Mesendoderm (in vitro differentiated cells): ENCODE measurements around the gene NCOA1.
"Not testable (repeated sequence)": the region's sequence is repeated elsewhere in the genome, so short reads cannot be mapped to it uniquely, and the experiment has no call there.

Experiments used
- DNase-seq: peaks from one replicate; pipeline ENCODE4 v3.0.0; 2013
- H2AK5ac ChIP-seq: 2 replicates; pipeline ENCODE4 v1.6.1; 2013; ENCODE audit warnings: low read length, inconsistent platforms
- H2BK120ac ChIP-seq: 2 replicates; pipeline ENCODE4 v1.6.1; 2013; ENCODE audit warnings: low read depth, mild to moderate bottlenecking, low read length, moderate library complexity, mixed read lengths
- H2BK15ac ChIP-seq: replicated peaks from 2 replicates; pipeline ENCODE4 v1.6.1; 2013; ENCODE audit warnings: low read depth, mild to moderate bottlenecking, moderate library complexity
- H2BK5ac ChIP-seq: 2 replicates; pipeline ENCODE4 v1.6.1; 2013; ENCODE audit warnings: low read length, inconsistent platforms
- H3K18ac ChIP-seq: 2 replicates; pipeline ENCODE4 v1.6.1; 2013; ENCODE audit warnings: mild to moderate bottlenecking, low read length, mixed read lengths
- H3K23ac ChIP-seq: one replicate; pipeline ENCODE4 v1.6.1; 2013; ENCODE audit warnings: low read length
- H3K27ac ChIP-seq: 2 replicates; pipeline ENCODE4 v1.5.1; 2013; ENCODE audit warnings: low read depth, mild to moderate bottlenecking, inconsistent platforms, low read length, moderate library complexity
- H3K27me3 ChIP-seq: 2 replicates; pipeline ENCODE4 v1.6.1; 2013; ENCODE audit warnings: low read length, control low read depth, mild to moderate bottlenecking, inconsistent platforms; ENCODE audit not compliant: insufficient read depth, poor library complexity
- H3K36me3 ChIP-seq: 2 replicates; pipeline ENCODE4 v1.6.1; 2013; ENCODE audit warnings: low read length, inconsistent platforms; ENCODE audit not compliant: control insufficient read depth, insufficient read depth
- H3K4ac ChIP-seq: one replicate; pipeline ENCODE4 v1.6.1; 2013; ENCODE audit warnings: low read depth, mild to moderate bottlenecking, low read length, moderate library complexity
- H3K4me1 ChIP-seq: 2 replicates; pipeline ENCODE4 v1.6.1; 2013; ENCODE audit warnings: low read depth, low read length, inconsistent platforms; ENCODE audit not compliant: control insufficient read depth
- H3K4me2 ChIP-seq: 2 replicates; pipeline ENCODE4 v1.6.1; 2013; ENCODE audit warnings: low read length
- H3K4me3 ChIP-seq: 2 replicates; pipeline ENCODE4 v1.5.1; 2013; ENCODE audit warnings: mild to moderate bottlenecking, low read length
- H3K56ac ChIP-seq: one replicate; pipeline ENCODE4 v1.6.1; 2013; ENCODE audit warnings: low read length
- H3K79me1 ChIP-seq: 2 replicates; pipeline ENCODE4 v1.6.1; 2013; ENCODE audit warnings: low read length, inconsistent platforms
- H3K79me2 ChIP-seq: 2 replicates; pipeline ENCODE4 v1.6.1; 2013; ENCODE audit warnings: mild to moderate bottlenecking, low read length; ENCODE audit not compliant: control insufficient read depth, insufficient read depth
- H3K9ac ChIP-seq: 2 replicates; pipeline ENCODE4 v1.6.1; 2013; ENCODE audit warnings: low read length, inconsistent platforms
- H4K5ac ChIP-seq: one replicate; pipeline ENCODE4 v1.6.1; 2013; ENCODE audit warnings: low read length
- H4K8ac ChIP-seq: one replicate; pipeline ENCODE4 v1.6.1; 2013; ENCODE audit warnings: low read depth, mild to moderate bottlenecking, control low read depth, low read length, moderate library complexity
- WGBS: extraction: QIAGEN DNeasy Blood & Tissue Kit; methylation state at CpG from one replicate; pipeline ENCODE4 v1.1.7; 2013; ENCODE audit warnings: low lambda C conversion rate, missing lambda C conversion rate; ENCODE audit not compliant: insufficient coverage; ENCODE audit errors: extremely low coverage; 5-methylcytosine and 5-hydroxymethylcytosine counted together

Gene NCOA1

GRCh38 chr2:24521975-24522639, 31.1 kb downstream of the NCOA1 start:
- Histone ChIP-seq H3K4me2 (no peak overlapping the region), H3K36me3 (no peaks in the 10 kb centered on the region), H3K4me1 (no peaks in the 10 kb centered on the region), H3K4me3 (no peak overlapping the region), H3K79me2 (no peaks in the 10 kb centered on the region), H2BK15ac (no peak overlapping the region), H4K8ac (no peak overlapping the region), H2AK5ac (no peak overlapping the region), H3K9ac (no peak overlapping the region), H3K79me1 (peaks cover 2% of the 10 kb centered on the region), H3K27ac (no peak overlapping the region), H3K56ac (no peak overlapping the region), H3K18ac (no peak overlapping the region), H4K5ac (no peak overlapping the region), H2BK120ac (no peak overlapping the region), H2BK5ac (no peak overlapping the region), H3K23ac (no peak overlapping the region), H3K27me3 (no peaks in the 10 kb centered on the region), H3K4ac (no peak overlapping the region)
- DNase-seq: no peak
- WGBS: 100% methylated on average over 1 of the region's 3 CpGs

GRCh38 chr2:24527536-24527935, 36.5 kb downstream of the NCOA1 start:
- Histone ChIP-seq H3K4me3 (no peak overlapping the region), H2BK120ac (no peak overlapping the region), H4K8ac (no peak overlapping the region), H3K9ac (no peak overlapping the region), H3K27ac (no peak overlapping the region), H3K4me1 (no peaks in the 10 kb centered on the region), H3K36me3 (no peaks in the 10 kb centered on the region), H2BK15ac (no peak overlapping the region), H2AK5ac (no peak overlapping the region), H3K56ac (no peak overlapping the region), H4K5ac (no peak overlapping the region), H3K4ac (no peak overlapping the region), H2BK5ac (no peak overlapping the region), H3K79me2 (no peaks in the 10 kb centered on the region), H3K23ac (no peak overlapping the region), H3K27me3 (no peaks in the 10 kb centered on the region), H3K18ac (no peak overlapping the region), H3K4me2 (no peak overlapping the region), H3K79me1 (peaks cover 2% of the 10 kb centered on the region)
- WGBS: no CpG with 5 or more reads among the region's 2 CpGs
- no peak for DNase-seq

- H3K4me2 ChIP-seq: no peak overlapping the region
- H3K79me1 ChIP-seq: peaks cover 2% of the 10 kb centered on the region
- H3K23ac ChIP-seq: no peak overlapping the region
- H2BK120ac ChIP-seq: no peak overlapping the region
- no peak overlapping the region for H3K4ac ChIP-seq
- H2AK5ac ChIP-seq: no peak overlapping the region
- no peak overlapping the region for H3K4me3 ChIP-seq
- H3K4me1 ChIP-seq: no peaks in the 10 kb centered on the region
- H3K79me2 ChIP-seq: no peaks in the 10 kb centered on the region
- H3K9ac ChIP-seq: no peak overlapping the region
- no peak overlapping the region for H3K18ac ChIP-seq
- H3K36me3 ChIP-seq: no peaks in the 10 kb centered on the region
- no peak overlapping the region for H4K8ac ChIP-seq
- no peak overlapping the region for H4K5ac ChIP-seq
- H3K27ac ChIP-seq: no peak overlapping the region
- H3K56ac ChIP-seq: no peak overlapping the region
- H3K27me3 ChIP-seq: no peaks in the 10 kb centered on the region
- DNase-seq: no peak
- H2BK15ac ChIP-seq: no peak overlapping the region
- H2BK5ac ChIP-seq: no peak overlapping the region
Observed at GRCh38 chr2:24530796-24531195, 39.7 kb downstream of the NCOA1 start.

GRCh38 chr2:24531610-24532009, 40.6 kb downstream of the NCOA1 start:
- H2AK5ac ChIP-seq, H3K27ac ChIP-seq, H2BK5ac ChIP-seq, H2BK15ac ChIP-seq, H3K4me2 ChIP-seq, H3K79me1 ChIP-seq, H3K56ac ChIP-seq, H3K9ac ChIP-seq, H3K4me1 ChIP-seq, H4K5ac ChIP-seq, H3K36me3 ChIP-seq, H3K79me2 ChIP-seq, H3K27me3 ChIP-seq, H2BK120ac ChIP-seq, DNase-seq, H3K23ac ChIP-seq, H3K4ac ChIP-seq, H3K18ac ChIP-seq, H3K4me3 ChIP-seq, H4K8ac ChIP-seq: not testable (repeated sequence)
- no CpG with 5 or more reads among the region's 6 CpGs for WGBS

DNA sequence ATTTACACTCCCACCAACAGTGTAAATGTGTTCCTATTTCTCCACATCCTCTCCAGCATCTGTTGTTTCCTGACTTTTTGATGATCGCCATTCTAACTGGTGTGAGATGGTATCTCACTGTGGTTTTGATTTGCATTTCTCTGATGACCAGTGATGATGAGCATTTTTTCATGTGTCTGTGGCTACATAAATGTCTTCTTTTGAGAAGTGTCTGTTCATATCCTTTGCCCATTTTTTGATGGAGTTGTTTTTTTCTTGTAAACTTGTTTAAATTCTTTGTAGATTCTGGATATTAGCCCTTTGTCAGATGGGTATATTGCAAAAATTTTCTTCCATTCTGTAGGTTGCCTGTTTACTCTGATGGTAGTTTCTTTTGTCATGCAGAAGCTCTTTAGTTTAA, 41.0 kb downstream of the NCOA1 start:
- H2BK5ac ChIP-seq, H2BK15ac ChIP-seq, H3K4ac ChIP-seq, H3K27ac ChIP-seq, H4K8ac ChIP-seq, H3K36me3 ChIP-seq, DNase-seq, H2AK5ac ChIP-seq, H3K79me1 ChIP-seq, H3K56ac ChIP-seq, H3K4me3 ChIP-seq, H3K27me3 ChIP-seq, H3K23ac ChIP-seq, H3K9ac ChIP-seq, H4K5ac ChIP-seq, H3K18ac ChIP-seq, H3K79me2 ChIP-seq, H3K4me2 ChIP-seq, H2BK120ac ChIP-seq, H3K4me1 ChIP-seq: not testable (repeated sequence)
- WGBS: no CpG with 5 or more reads among the region's 1 CpG

- H3K36me3 ChIP-seq, H2BK15ac ChIP-seq, H4K5ac ChIP-seq, H3K4me3 ChIP-seq, DNase-seq, H3K79me1 ChIP-seq, H2AK5ac ChIP-seq, H3K27me3 ChIP-seq, H3K27ac ChIP-seq, H3K23ac ChIP-seq, H3K4ac ChIP-seq, H3K4me1 ChIP-seq, H2BK5ac ChIP-seq, H3K4me2 ChIP-seq, H3K79me2 ChIP-seq, H3K56ac ChIP-seq, H4K8ac ChIP-seq, H2BK120ac ChIP-seq, H3K18ac ChIP-seq, H3K9ac ChIP-seq: not testable (repeated sequence)
- no CpG with 5 or more reads among the region's 3 CpGs for WGBS
Observed at GRCh38 chr2:24533574-24533973, 42.5 kb downstream of the NCOA1 start.
